Pancreas (tissue), 10 donors: ENCODE data around the gene ACOT2. TPM values are rescaled to one million over a fixed set of nuclear protein-coding genes. Genes with fewer than 3 reads are reported as not detected.

Source experiments
- ATAC-seq, 4 donors: fragments of 200-7000 bp; cut with Tn5 transposase; one replicate each; pipeline versions ENCODE4 v1.8.0 to v1.9.1; 2020; ENCODE audit warnings: mild to moderate bottlenecking in 4 of 4, moderate library complexity in 4 of 4
- DNase-seq, 6 donors: peaks; one replicate each; pipeline ENCODE4 v3.0.0-alpha.2; 2020
- FAIRE-seq: peaks from 2 replicates; lab custom pipeline; 2012; peaks lifted over from hg19 to GRCh38; lab: Jason Lieb, UNC
- H3K27ac ChIP-seq, 4 donors: fragments of 200-600 bp; sonication (generic); 1 replicate in 3 of 4; 2 replicates in 1 of 4; pipeline versions ENCODE4 v1.5.0 to v1.8.0; 2020
- H3K27me3 ChIP-seq, 4 donors: fragments of 200-600 bp; one replicate each; pipeline ENCODE4 v1.8.0; 2021
- H3K36me3 ChIP-seq, 3 donors: fragments of 200-600 bp; sonication (generic) in 1 of 3; one replicate each; pipeline versions ENCODE4 v1.5.0 to v1.8.0; 2020 to 2021
- H3K4me1 ChIP-seq, 3 donors: fragments of 200-600 bp; one replicate each; pipeline ENCODE4 v1.8.0; 2021
- H3K4me3 ChIP-seq, 4 donors: fragments of 200-600 bp; sonication (generic) in 2 of 4; one replicate each; pipeline versions ENCODE4 v1.5.0 to v1.8.0; 2020 to 2021
- H3K9me3 ChIP-seq, 4 donors: fragments of 200-600 bp; one replicate each; pipeline ENCODE4 v1.8.0; 2021
- WGBS, 2 donors: extraction: QIAGEN DNeasy Blood & Tissue Kit; methylation state at CpG; one replicate each; pipeline ENCODE4 v1.1.7; 2013; 5-methylcytosine and 5-hydroxymethylcytosine counted together
- intact Hi-C, 3 donors: fragments of 100-400 bp; cut with DNase I; formaldehyde crosslinking; loops; one replicate each; pipeline versions ENCODE4 v1.11.1 to v1.14.2; 2022
- polyA plus RNA-seq, 2 donors: library from polyadenylated mRNA; stranded (reverse); fragments of 200-250 nt; gene quantifications; one replicate each; pipeline ENCODE4 v1.2.3, GENCODE V29; 2013
- total RNA-seq, 6 donors: library from RNA; stranded (reverse); fragmentation: NEBNext Ultra II Directional in 4 of 6; extraction: Animal tissue kit (Norgen Biotek cat#: 25700) in 4 of 6; gene quantifications; one replicate each; pipeline versions ENCODE4 v1.2.1 to v1.2.4, GENCODE V29; 2021 to 2023
- TF ChIP-seq, protein P1 (sequence below), 4 donors: fragments of 200-600 bp; sonication (generic) in 3 of 4; IDR thresholded peaks; one replicate each; pipeline versions ENCODE4 v1.5.0 to v1.8.0; 2021; ENCODE audit warnings: antibody characterized with exemption in 4 of 4
- donor health status: healthy with polysubstance abuse.
- donor health status: DM: no; HTN: no; CAD: no; lungs with moderate emphysema.
- donor health status: DM: no; HTN: no; CAD: no.
- donor health status: control.
- donor health status: control.
- donor health status: Bipolar disorder and iron deficiency.
- donor health status: DM: yes; HTN: yes; CAD: no.
- donor health status: DM: no; HTN: no; CAD: no.
- donor health status: DM: no; HTN: no; CAD: no.
- donor health status: DM: yes; HTN: yes; CAD: no.

The ACOT2 gene
- total and polyA plus RNA-seq, 8 donors, result 4.4 to 12.8 (median 9.7) TPM

DNA sequence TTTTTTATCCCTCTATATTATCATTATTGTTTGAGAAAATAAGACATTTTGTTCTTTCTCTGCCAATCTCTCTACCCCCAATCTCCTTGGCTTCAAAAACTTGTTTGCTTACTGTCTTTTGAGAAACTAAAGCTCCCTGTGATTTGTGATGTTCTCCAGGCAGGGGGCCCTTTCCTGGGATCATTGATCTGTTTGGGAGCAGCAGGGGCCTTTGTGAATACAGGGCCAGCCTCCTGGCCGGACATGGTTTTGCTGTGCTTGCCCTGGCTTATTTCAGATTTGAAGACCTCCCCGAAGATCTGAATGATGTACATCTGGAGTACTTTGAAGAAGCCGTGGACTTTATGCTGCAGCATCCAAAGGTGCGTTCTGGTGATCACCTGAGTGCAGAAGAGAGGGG, 47.8 kb downstream of the ACOT2 start:
- FAIRE-seq, result no peak
- 72% methylated on average over 4 of the region's 4 CpGs for WGBS, 2 donors

DNA sequence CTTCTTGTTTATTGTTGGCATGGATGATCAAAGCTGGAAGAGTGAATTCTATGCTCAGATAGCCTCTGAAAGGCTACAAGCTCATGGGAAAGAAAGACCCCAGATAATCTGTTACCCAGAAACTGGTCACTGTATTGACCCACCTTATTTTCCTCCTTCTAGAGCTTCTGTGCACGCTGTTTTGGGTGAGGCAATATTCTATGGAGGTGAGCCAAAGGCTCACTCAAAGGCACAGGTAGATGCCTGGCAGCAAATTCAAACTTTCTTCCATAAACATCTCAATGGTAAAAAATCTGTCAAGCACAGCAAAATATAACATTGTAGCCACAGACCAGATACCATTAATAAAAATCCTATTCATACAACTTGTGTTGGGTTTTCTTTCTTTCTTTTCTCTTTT, 50.5 kb downstream of the ACOT2 start:
- WGBS, 2 donors, result 52 to 54% methylated on average over 1 of the region's 1 CpG

More for the DNA sequence above, 47.8 kb downstream of the ACOT2 start:
- H3K4me3 ChIP-seq, result no peak overlapping the region
- DNase-seq (no peak), ATAC-seq (no peak)
- H3K4me1 ChIP-seq, result no peaks in the 10 kb centered on the region
- intact Hi-C loops, result no loop called here
- no peaks in the 10 kb centered on the region for H3K36me3 ChIP-seq
- no peak overlapping the region for H3K27ac ChIP-seq
- TF ChIP-seq, protein P1, sequence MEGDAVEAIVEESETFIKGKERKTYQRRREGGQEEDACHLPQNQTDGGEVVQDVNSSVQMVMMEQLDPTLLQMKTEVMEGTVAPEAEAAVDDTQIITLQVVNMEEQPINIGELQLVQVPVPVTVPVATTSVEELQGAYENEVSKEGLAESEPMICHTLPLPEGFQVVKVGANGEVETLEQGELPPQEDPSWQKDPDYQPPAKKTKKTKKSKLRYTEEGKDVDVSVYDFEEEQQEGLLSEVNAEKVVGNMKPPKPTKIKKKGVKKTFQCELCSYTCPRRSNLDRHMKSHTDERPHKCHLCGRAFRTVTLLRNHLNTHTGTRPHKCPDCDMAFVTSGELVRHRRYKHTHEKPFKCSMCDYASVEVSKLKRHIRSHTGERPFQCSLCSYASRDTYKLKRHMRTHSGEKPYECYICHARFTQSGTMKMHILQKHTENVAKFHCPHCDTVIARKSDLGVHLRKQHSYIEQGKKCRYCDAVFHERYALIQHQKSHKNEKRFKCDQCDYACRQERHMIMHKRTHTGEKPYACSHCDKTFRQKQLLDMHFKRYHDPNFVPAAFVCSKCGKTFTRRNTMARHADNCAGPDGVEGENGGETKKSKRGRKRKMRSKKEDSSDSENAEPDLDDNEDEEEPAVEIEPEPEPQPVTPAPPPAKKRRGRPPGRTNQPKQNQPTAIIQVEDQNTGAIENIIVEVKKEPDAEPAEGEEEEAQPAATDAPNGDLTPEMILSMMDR (IDR thresholded peaks at IDR 0.05), result no peak
- no peaks in the 10 kb centered on the region for H3K9me3 ChIP-seq
- H3K27me3 ChIP-seq, result no peaks in the 10 kb centered on the region

DNA sequence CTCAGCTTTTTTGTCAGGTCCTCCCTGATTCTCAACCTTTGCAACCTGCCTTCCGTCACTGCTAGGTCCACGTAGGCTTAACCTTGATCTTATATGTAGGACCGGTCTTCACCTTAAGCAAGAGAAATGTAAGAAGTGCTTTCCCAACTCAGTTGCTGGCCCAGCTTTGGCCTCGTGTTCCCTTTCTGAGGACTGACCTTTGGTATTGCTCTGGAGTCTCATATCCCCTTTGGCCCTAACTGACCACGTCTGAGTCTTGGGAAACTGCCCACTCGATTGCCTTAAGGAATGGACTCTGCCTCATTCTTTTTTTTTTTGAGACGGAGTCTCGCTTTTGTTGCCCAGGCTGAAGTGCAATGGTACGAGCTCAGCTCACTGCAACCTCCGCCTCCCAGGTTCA, 51.3 kb downstream of the ACOT2 start:
- Histone ChIP-seq H3K27me3 (no peaks in the 10 kb centered on the region), H3K4me3 (no peak overlapping the region), H3K36me3 (no peaks in the 10 kb centered on the region), H3K4me1 (no peaks in the 10 kb centered on the region), H3K9me3 (no peaks in the 10 kb centered on the region), H3K27ac (no peak overlapping the region)
- no peak for ATAC-seq
- intact Hi-C loops, result no loop called here
- no peak for FAIRE-seq
- DNase-seq, result no peak
- TF ChIP-seq, protein P1 (IDR thresholded peaks at IDR 0.05), result no peak
- 85 to 86% methylated on average over 10 of the region's 10 CpGs for WGBS, 2 donors

More for the DNA sequence above, 50.5 kb downstream of the ACOT2 start:
- Histone ChIP-seq H3K4me1 (no peaks in the 10 kb centered on the region), H3K27me3 (no peaks in the 10 kb centered on the region), H3K36me3 (no peaks in the 10 kb centered on the region), H3K27ac (no peak overlapping the region), H3K9me3 (no peaks in the 10 kb centered on the region), H3K4me3 (no peak overlapping the region)
- intact Hi-C loops, result no loop called here
- no peak for FAIRE-seq
- ATAC-seq, result no peak
- no peak for DNase-seq
- TF ChIP-seq, protein P1 (IDR thresholded peaks at IDR 0.05), result no peak

DNA sequence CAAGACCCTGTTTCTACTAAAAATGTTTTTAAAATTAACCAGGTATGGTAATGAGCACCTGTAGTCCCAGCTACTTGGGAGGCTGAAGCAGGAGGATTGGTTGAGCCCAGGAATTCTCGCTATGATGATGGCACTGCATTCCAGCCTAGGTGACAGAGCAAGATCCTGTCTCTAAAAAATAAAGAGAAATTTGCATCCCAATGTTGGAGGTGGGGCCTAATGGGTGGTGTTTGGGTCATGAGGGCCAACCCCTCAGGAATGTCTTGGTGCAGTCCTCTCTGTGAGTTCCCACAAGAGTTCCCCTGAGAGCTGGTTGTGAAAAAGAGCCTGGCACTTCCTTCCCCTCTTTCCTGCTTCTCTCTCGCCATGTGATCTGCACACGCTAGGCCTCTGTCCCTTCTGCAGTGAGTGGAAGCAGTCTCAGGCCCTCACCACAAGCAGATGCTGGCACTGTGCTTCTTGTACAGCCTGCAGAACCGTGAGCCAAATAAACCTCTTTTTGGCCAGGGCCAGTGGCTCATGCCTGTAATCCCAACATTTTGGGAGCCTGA, 54.6 kb downstream of the ACOT2 start:
- DNase-seq, result no peak
- no peaks in the 10 kb centered on the region for H3K36me3 ChIP-seq
- ATAC-seq, result no peak
- TF ChIP-seq, protein P1 (IDR thresholded peaks at IDR 0.05), result no peak
- H3K9me3 ChIP-seq, result no peaks in the 10 kb centered on the region
- WGBS, 2 donors, result 93 to 96% methylated on average over 4 of the region's 4 CpGs
- FAIRE-seq, result no peak
- intact Hi-C loops, result no loop called here
- H3K27ac ChIP-seq, result no peak overlapping the region
- H3K4me1 ChIP-seq, result no peaks in the 10 kb centered on the region
- H3K4me3 ChIP-seq, result no peak overlapping the region
- no peaks in the 10 kb centered on the region for H3K27me3 ChIP-seq

Other genes with a start within 250 kb of the ACOT2 start
- gene NUMB, start 110.7 kb upstream of the ACOT2 start, total RNA-seq, result 10 to 100 TPM; 25.1 to 53.8 (median 33.6) TPM
- 10 to 100 TPM; 23.9 to 28.8 TPM for gene NUMB, start 110.7 kb upstream of the ACOT2 start, polyA plus RNA-seq
- gene RIOX1, start 78.3 kb upstream of the ACOT2 start, total RNA-seq, result 1 to 10 TPM; 4.3 to 8.0 (median 6.6) TPM
- gene RIOX1, start 78.3 kb upstream of the ACOT2 start, polyA plus RNA-seq, result 1 to 10 TPM; 4.1 to 4.3 TPM
- 1 to 10 TPM in 5 of 6 donors, under 1 TPM in 1; 0.69 to 2.8 (median 1.5) TPM for gene ACOT1, start 32.1 kb upstream of the ACOT2 start, total RNA-seq
- 1 to 10 TPM; 1.0 to 1.5 TPM for gene ACOT1, start 32.1 kb upstream of the ACOT2 start, polyA plus RNA-seq
- gene HEATR4, start 10.3 kb upstream of the ACOT2 start, total RNA-seq, result under 1 TPM in 5 of 6 donors, not detected in 1; 0.09 to 0.22 (median 0.14) TPM
- under 1 TPM; 0.05 to 0.65 TPM for gene HEATR4, start 10.3 kb upstream of the ACOT2 start, polyA plus RNA-seq
- gene ACOT4, start 22.7 kb downstream of the ACOT2 start, total RNA-seq, result 1 to 10 TPM in 4 of 6 donors, under 1 TPM in 1, not detected in 1; 0.59 to 1.9 (median 1.2) TPM
- gene ACOT4, start 22.7 kb downstream of the ACOT2 start, polyA plus RNA-seq, result under 1 TPM; 0.68 to 0.75 TPM
- gene ACOT6, start 43.3 kb downstream of the ACOT2 start, total RNA-seq, result not detected
- gene ACOT6, start 43.3 kb downstream of the ACOT2 start, polyA plus RNA-seq, result not detected
- 1 to 10 TPM; 4.7 to 9.2 (median 7.1) TPM for gene DNAL1, start 75.8 kb downstream of the ACOT2 start, total RNA-seq
- gene DNAL1, start 75.8 kb downstream of the ACOT2 start, polyA plus RNA-seq, result 1 to 10 TPM; 3.2 to 3.8 TPM
- gene PNMA1, start 145.2 kb downstream of the ACOT2 start, total RNA-seq, result 10 to 100 TPM in 2 of 6 donors, 1 to 10 TPM in 4; 2.8 to 11.7 (median 6.5) TPM
- 10 to 100 TPM in 1 of 2 donors, 1 to 10 TPM in 1; 6.2 to 25.4 TPM for gene PNMA1, start 145.2 kb downstream of the ACOT2 start, polyA plus RNA-seq